HG02938 (cell line): ENCODE data around the gene LLGL2.
"Not testable (repeated sequence)": the region's sequence is repeated elsewhere in the genome, so short reads cannot be mapped to it uniquely, and the experiment has no call there.

Experiments
- ATAC-seq: cut with Tn5 transposase; IDR thresholded peaks from one replicate; pipeline ENCODE4 v1.9.1; 2021; ENCODE audit warnings: mild to moderate bottlenecking, moderate library complexity; ENCODE audit not compliant: unreplicated experiment

The LLGL2 gene

GRCh38 chr17:75518983-75519537 is 6.4 kb upstream of the LLGL2 start:
- ATAC-seq = no peak

DNA sequence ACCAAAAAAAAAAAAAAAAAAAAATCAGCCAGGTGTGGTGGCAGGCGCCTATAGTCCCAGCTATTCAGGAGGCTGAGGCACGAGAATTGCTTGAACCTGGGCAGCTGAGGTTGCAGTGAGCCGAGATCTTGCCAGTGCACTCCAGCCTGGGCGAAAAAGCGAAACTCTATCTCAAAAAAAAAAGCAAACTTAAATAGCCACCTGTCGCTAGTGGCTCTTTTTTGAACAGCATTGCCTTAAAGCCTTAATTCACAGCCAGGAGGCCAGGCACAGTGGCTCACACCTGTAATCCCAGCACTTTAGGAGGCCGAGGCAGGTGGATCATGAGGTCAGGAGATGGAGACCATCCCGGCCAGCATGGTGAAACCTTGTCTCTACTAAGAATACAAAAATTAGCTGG is 5.1 kb upstream of the LLGL2 start:
- ATAC-seq = not testable (repeated sequence)

GRCh38 chr17:75521290-75521689 is 4.2 kb upstream of the LLGL2 start:
- no peak for ATAC-seq

DNA sequence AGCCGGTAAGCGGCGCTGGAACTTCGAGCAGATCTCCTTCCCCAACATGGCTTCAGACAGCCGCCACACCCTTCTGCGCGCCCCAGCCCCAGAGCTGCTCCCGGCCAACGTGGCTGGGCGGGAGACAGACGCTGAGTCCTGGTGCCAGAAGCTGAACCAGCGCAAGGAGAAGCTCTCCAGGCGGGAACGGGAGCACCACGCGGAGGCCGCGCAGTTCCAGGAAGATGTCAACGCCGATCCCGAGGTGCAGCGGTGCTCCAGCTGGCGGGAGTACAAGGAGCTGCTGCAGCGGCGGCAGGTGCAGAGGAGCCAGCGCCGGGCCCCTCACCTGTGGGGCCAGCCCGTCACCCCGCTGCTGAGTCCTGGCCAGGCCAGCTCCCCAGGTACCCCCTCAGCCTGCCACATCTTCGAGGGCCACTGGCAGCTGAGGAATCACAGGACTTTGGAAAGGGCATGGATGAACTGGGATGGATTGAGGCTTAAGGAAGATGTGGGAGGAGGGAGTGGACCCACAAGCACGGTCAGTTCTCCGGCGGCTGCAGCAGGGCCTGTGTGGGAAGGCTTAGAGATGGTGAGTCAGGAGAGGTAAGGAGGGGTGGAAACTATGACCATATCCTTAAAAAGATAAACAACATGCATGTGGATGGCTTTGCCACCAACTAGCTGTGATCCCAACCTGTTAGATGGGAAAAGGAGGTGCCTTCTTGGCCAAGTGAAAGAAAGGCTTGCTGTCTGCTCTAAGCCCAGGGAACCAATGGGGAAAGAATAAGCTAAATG is 3.4 kb upstream of the LLGL2 start:
- ATAC-seq = no peak

DNA sequence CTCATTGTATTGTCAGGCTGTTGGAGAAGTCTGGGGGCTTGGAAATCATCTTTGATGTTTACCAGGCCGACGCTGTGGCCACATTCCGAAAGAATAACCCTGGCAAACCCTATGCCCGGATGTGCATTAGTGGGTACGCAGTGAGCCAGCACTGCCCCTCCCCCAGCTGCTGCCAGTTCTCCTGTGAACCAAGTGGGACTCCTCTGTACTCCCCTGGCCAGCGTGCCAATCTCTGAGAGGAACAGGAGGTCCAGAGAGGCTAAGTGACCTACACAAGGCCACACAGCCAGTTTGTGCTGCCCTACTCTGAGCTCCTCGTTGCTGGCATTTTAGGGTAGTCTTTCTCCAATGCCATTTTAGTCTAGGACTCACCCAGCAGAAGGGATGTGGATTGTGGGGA is 1.9 kb upstream of the LLGL2 start:
- no peak for ATAC-seq

DNA sequence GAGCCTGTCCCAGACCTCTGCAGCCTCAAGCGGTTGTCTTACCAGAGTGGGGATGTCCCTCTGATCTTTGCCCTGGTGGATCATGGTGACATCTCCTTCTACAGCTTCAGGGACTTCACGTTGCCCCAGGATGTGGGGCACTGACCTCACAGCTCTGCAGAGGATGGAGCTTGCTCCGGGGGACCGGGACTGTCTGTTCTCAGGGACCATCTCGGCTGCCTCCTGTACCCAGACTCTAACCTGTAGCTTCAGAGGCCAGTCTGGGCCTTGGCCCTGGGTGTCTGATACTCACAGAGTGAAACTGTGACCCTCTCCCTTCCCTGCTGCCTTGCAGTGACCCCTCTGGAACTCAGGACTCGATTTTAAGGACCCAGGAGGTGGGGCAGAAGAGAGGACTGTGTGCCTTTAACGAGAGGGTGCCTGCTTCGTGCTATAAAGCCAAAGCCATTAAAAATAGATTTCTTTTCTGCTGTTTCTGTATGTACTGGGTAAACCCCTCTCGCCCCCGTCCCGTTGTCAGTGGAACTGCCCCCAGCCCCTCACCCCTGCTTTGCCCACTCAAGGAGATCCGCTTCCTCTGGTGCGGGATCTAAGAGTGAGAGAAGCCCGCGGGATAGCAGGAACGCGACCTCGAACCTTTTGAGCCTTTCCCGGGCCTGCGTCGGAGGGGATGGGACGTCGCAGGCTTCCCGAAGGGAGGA is 1.1 kb upstream of the LLGL2 start:
- ATAC-seq = no peak

DNA sequence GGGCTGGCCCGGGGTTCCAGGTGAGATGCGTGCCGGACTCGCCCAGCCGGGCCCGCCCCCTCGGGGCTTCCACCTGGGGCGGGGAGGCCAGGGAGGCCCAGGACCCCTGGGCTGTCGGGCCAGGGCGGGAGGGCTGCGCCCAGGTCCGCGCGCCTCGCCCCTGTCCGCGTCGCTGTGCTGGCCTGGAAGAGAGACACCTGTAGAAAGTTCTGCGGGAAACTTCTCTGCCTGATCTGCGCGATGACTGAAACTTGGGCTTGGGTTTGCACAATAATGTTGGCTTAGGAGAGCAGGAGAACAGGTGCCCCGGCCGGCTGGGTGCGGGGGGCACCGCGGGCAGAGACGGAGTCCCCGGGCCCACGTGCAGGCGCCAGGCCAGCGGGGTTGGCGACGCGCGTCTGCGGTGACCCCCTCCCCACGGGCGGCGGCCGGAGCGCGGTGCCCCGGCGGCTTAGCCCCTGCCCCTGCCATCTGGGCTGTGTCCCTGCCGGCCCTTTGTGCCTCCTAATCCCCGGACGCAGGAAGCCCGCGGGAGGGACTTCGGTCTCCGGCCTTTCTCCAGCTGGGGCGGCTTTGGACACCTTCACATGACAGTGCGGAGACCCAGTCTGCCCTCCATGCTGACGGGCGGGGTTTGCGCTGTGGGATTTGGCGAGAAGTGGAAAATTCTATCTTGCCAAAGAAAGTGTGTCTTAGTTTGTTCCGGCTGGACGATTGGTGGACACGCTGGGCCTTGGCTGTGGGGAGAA is 483 bp downstream of the LLGL2 start:
- no peak for ATAC-seq

DNA sequence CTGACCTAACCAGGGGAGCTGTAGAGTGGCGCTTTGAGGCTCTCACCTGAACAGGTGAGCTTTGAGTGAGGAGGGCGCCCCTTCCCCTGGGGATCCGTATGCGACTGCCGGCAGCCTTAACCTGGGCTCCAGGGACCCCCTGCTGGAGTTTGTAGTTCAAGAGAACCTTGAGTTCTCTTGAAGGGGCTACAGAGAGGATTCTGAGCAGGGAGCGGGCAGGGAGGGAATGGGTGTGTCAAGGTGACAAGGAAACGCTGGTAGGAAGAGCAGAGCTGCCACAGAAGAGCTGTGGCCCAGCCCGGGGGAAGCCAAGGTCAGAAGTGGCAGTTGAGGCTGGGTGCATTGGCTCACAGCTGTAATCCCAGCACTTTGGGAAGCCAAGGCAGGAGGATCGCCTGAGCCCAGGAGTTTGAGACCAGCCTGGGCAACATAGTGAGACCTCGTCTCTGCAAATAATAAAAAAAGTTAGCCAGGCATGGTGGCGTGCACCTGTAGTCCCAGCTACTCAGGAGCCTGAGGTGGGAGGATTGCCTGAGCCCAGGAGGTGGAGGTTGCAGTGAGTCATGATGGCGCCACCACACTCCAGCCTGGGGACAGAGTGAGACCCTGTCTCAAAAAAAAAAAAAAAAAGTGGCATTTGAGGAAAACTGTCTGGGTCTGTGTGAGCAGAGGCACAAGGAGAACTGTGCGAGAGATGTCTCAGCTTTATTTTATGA is 1.2 kb downstream of the LLGL2 start:
- no peak for ATAC-seq

DNA sequence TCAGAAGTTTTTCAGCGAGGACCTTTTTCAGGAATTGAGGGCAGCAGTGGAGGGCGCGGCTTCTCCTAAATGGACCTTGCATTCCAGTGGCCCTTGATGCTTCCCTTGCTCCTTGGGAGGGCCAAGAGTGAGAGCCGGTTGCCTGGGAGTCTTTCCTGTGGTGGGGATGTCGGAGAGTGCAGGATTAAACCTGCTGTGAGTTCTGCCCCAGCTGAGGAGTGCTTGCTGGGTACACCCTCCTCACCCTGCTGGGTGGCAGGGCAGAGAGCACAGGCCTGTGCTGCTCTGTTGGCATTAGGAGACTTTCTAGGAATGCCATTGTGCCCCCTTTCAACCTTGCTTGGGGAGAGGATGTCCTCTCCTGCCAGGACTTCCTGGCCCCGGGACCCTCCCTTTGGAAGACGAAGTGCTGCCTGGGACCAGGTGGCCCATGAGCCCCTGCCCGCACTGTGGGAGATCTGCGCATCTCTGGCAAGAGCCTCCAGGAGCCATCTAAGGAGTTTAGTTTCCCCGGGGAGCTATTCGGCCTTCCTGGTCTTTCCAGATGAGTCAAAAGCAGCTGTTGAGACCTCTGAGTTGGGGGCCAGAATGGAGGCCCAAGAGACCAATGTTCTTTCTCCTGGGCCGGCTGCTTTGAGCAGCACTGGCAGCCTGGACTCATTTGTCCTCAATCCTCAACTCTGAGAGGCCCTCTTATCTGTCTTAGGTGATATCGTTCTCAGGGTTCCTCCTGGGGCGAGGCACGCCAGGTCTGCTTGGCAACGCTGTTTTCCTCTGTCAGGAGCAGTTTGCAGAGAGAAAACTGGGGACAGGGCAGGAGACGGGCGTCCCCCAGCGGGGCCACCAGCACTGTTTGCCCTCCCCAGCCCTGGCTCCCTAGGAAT is 5.6 kb downstream of the LLGL2 start:
- no peak for ATAC-seq

DNA sequence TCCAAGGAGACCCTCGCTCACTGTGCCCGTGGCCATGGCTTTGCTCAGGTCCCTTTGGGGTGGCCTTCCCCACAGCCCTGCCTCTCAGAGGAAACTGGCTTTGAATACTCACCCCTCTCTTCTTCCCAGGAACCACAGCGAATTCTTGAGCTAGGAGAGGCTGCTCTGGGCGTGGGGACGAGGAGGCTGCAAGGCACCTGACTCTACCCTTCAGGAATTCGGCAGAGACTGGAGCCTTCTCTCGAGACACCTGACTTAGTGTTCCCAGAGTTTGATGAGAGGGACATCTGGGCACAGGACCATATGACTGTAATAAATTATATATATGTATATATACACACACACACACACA is 6.2 kb downstream of the LLGL2 start:
- no peak for ATAC-seq

DNA sequence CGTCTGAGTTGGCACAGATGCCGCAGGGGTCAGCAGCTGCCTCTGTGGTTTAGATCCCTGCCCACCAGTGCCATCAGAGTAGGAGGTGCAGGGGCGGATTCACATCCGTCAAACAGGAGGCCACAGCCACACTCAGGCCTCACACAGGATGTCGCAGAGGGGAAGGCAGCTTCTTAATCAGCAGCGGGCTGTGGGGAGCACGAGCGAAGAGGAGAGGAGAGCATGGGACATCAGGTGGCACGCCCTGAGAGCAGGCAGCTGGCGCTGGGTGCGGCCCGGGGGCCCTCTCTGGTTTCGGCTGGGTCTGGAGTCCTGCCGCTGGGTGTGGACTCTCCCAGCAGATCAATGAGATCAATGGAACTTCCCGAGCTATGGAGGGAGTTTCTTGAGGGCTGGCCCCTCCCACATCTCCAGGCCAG is 9.6 kb downstream of the LLGL2 start:
- ATAC-seq = no peak

DNA sequence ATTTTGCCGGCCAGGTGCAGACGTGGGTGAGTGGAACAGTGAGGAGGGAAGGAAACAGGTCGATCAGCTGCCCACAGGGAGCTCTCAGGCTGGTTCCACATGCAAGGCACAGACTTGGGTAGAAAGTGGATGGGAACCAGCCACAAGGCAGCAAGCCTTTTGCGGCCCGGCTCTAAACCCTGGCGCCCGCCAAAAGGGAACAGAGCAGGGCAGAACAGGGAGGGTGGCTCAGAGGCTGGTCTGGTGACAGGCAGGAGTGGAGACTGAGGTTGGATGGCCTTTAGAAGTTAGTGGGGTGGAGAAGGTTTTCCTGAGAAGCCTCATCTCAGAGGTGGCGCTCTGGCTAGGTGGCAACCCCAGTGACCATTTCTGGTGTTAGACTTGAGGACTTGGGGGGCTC is 10.4 kb downstream of the LLGL2 start:
- ATAC-seq = no peak

GRCh38 chr17:75536366-75536765 is 10.9 kb downstream of the LLGL2 start:
- no peak for ATAC-seq

- ATAC-seq = no peak
Measured at GRCh38 chr17:75539967-75540729, 14.7 kb downstream of the LLGL2 start.

DNA sequence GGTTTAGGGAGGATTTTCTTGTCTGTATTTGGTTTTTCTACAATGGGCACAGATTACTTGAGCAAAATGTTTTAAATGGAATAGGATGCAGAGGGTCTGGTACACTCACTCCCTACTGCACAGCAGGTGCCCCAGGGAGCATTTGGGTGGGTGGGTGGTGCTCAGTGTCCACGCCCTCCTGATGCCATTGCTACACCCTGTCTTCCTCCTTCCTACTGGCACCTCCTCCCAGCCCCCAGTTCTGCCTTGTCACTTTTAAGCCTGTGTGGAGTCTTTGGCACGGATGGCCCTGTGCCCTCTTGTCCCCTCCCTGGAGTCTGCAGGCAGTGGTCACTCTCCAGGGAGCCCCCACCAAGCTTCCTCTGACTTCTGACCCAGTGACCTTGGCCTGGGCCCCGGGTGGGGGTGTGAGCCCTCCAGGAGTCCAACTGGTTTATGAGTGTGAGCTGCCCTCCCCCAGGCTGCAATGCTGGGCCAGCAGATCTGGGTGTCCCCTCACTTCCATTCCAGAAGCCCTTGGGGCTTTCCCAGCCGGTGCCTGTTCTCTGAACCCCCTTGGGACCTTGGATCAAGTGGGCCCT is 15.5 kb downstream of the LLGL2 start:
- no peak for ATAC-seq

DNA sequence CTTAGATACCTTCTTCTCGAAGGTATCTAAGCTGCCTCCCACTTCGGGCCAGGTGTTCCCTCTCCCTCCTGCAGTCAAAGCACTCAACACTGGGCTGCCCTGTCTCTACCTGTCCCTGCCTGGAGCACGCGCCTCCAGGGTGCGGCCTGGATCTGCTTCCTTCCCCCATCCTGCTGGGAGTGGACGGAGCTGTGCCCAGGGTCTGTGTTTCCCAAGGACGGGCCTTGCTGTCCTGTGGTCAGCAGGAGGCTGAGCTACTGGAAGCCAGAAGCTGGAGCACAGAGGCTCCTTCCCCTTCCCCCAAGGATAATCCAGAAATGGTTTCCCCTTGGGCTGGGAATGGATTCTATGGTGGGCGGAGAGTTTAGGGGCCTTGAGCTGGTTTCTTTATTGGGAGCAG is 16.7 kb downstream of the LLGL2 start:
- no peak for ATAC-seq

- no peak for ATAC-seq
Measured at GRCh38 chr17:75542728-75543336, 17.3 kb downstream of the LLGL2 start.

DNA sequence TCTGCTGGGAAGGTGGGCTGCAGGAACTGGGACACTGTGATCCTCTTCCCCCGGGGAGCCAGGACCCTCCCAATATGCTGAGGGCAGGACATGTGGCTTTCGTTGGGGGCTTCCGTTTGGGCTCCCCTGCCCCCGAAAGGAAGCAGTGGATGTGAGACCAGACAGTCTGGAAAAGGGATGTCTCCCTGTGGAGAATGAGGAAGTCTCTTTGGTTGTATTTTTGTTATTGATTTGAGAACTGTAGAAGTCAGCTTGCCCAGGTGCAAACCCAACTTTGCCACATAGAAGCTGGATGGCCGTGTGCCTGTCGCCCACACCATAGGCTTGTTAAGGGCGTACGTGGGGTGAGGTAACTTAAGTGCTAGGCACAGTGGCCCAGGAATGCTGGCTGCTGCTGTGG is 18.8 kb downstream of the LLGL2 start:
- no peak for ATAC-seq
